Measurements from ENCODE around the gene CNIH4.
"Not testable (repeated sequence)": the region's sequence is repeated elsewhere in the genome, so short reads cannot be mapped to it uniquely, and the experiment has no call there.

Gene CNIH4

DNA sequence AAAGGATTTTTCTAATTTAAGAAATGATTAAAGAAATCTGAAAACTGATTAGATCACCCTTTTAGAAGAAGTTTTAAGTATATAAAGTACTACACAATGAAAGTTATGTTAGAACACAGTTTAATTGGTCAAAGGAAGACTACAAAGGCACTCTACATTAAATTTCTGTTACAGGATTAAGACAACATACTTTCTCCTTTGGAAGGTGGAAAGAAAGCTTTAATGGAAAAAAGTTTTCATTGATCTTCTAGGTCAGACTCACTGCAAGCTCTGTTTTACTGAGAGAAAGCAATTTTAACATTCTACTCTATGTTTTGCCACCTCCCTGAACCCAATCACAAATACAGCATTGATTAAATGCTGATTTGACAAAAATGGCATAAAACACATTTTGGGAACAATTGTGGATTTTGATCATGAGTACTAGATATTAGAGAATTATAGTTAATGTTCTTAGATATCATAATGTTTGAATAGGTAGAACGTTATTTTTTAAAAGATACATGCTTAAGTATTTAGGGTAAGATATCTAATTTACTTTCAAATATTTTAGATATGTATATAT lies 45.9 kb downstream of the CNIH4 start:
- DNase-seq = no peak

- no peak for DNase-seq
These were observed 48.4 kb downstream of the CNIH4 start for GRCh38 chr1:224404916-224405603.

- no peak for DNase-seq
These were observed 48.9 kb downstream of the CNIH4 start for GRCh38 chr1:224405604-224405970.

DNA sequence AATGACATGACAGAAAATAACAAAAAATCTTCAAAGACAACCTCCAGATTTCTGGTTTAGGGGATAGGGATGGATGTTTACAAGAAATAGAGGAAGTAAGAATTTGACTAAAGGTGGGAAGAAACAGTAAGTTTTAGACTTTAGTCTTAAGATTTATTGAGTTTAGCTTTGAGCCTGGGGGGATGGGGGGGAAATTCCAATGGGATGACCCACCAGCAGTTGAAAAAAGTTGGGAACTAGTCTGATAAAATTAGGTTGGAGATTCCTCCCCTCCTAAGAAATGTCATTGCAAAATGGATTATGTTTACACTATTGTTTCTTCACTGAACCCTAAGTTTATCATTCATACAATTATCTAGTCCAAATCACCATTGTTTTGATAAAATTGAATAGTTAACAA lies 49.5 kb downstream of the CNIH4 start:
- DNase-seq = no peak

- no peak for DNase-seq
These were observed 51.1 kb downstream of the CNIH4 start for GRCh38 chr1:224407571-224408293.

GRCh38 chr1:224408294-224408590 lies 51.6 kb downstream of the CNIH4 start:
- no peak for DNase-seq

GRCh38 chr1:224411766-224412165 lies 55.1 kb downstream of the CNIH4 start:
- no peak for DNase-seq

GRCh38 chr1:224420106-224420505 lies 63.4 kb downstream of the CNIH4 start:
- no peak for DNase-seq

DNA sequence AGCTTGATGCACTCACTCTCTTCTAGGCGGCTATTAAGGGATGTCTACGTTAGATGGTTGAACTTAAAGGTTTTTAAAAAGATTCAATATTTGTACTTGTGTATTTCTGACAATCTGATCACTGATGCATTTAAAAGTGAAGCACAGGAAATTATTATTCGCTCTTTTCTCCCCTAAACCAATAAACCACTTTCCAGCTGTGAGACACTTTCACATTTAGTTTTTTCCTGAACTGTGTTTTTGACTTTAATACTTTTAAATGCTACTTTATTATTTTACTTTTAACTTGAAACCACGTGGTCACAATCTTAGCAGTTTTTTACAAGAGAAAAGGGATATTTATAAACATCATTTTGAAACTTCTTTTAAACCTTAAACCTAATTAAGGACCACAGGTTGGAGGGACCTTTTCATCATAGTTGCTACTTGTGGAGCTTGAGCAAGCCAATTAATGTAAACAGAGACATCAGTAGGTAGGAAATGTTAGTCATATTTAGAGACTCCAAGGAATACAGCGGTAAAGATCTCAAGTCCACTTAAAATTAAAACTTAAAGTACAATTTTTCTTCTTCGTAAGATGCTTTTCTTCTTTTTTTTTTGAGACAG lies 68.7 kb downstream of the CNIH4 start:
- DNase-seq = no peak

DNA sequence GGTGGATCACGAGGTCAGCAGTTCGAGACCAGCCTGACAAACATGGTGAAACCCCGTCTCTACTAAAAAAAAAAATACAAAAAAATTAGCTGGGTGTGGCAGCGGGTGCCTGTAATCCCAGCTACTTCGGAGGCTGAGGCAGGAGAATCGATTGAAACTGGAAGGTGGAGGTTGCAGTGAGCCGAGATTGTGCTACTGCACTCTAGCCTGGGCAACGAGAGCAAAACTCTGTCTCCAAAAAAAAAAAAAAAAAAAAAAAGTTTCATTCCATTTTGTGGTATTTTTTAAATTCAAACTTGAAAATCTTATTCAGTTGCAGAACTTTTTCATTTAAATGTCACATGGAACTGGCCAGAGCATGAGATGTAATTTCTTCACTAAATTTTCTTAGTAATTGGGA lies 70.2 kb downstream of the CNIH4 start:
- not testable (repeated sequence) for DNase-seq

- DNase-seq = no peak
These were observed 70.7 kb downstream of the CNIH4 start for GRCh38 chr1:224427346-224427745.

DNA sequence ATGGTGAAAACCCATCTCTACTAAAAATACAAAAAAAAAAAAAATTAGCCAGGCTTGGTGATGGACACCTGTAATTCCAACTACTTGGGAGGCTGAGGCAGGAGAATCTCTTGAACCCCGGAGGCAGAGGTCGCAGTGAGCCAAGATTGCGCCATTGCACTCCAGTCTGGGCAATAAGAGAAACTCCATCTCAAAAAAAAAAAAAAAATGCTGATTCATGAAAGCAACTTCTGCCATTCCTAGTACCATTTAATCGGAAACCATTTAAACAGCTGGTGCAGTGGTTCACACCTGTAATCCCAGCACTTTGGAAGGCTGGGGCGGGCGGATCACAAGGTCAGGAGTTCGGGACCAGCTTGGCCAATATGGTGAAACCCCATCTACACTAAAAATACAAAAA lies 72.0 kb downstream of the CNIH4 start:
- DNase-seq = not testable (repeated sequence)

Measured in T1000 (cell line).